HG03159 (cell line): ENCODE results near the gene ECSIT.

Source experiments
- ATAC-seq: cut with Tn5 transposase; IDR thresholded peaks from one replicate; pipeline ENCODE4 v1.9.1; 2021; ENCODE audit warnings: mild to moderate bottlenecking, moderate library complexity; ENCODE audit not compliant: unreplicated experiment

Gene ECSIT

GRCh38 chr19:11550265-11550664, 21.3 kb upstream of the ECSIT start:
- no peak for ATAC-seq

- ATAC-seq, result no peak
Measured at GRCh38 chr19:11549386-11549953, 20.5 kb upstream of the ECSIT start.

GRCh38 chr19:11547929-11548700, 19.2 kb upstream of the ECSIT start:
- ATAC-seq, result no peak

- no peak for ATAC-seq
Measured at GRCh38 chr19:11541238-11541637, 12.3 kb upstream of the ECSIT start.

DNA sequence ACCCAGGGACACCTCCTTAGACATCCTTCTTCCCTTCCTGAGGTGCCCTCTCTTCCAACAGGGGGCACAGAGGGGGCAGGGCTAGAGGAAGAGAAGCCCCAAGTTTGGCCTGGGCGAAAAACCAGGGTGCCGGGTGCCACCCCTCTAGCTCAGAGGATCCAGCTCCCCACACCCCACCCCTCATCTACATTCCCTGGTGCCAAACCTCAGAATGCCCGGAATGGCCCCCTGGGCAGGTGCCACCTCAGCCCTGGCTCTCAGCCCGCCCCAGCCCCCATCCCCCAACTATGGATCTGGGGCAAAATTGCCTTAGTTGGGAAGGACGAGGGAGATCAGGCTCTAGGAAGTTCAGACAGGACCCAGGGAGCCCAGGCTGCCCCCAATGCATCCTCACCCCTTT, 11.7 kb upstream of the ECSIT start:
- no peak for ATAC-seq

GRCh38 chr19:11539495-11540365, 10.8 kb upstream of the ECSIT start:
- ATAC-seq, result no peak

GRCh38 chr19:11538232-11539036, 9.5 kb upstream of the ECSIT start, which contains the start of gene CNN1:
TSS of gene CNN1 (plus strand) at chr19:11538851. CDS start at chr19:11538928, 77 bp downstream.
- ATAC-seq, result no peak

- ATAC-seq, result no peak
Measured at GRCh38 chr19:11535792-11536595, 7.1 kb upstream of the ECSIT start.

DNA sequence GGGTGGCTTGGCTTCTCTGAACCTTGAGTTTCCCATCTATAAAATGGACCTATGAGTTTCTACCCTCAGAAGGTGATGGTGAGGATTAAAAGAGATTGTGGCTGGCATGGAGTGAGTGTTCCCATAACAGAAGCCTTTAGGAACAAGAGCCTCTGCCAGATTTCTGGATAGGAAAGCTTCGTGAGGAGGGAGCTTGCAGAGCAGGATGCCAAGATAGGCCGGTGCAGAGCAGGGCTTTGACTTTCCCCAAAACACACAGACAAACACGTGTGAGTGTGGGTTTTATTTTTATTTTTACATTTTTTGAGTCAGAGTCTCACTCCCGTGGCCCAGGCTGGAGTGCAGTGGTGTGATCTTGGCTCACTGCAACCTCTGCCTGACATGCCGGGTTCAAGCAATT, 6.0 kb upstream of the ECSIT start:
- no peak for ATAC-seq

DNA sequence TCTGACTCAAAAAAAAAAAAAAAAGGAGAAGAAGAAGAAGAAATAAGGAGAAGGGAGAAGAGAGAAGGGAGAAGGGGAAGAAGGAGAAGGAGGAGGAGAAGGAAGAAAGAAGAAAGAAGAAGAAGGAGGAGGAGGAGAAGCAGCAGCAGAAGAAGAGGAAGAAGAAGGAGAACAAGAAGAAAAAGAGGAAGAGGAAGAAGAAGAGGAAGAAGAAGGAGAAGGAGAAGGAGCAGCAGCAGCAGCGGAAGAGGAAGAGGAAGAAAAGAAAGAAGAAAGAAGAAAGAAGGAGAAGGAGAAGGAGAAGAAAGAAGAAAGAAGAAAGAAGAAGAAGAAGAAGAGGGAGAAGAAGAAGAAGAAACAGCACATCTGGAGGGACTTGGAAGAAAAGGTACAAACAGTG, 5.6 kb upstream of the ECSIT start:
- no peak for ATAC-seq

GRCh38 chr19:11530432-11530831, 1.5 kb upstream of the ECSIT start:
- ATAC-seq, result no peak

- no peak for ATAC-seq
Measured at GRCh38 chr19:11519138-11519537, 9.8 kb downstream of the ECSIT start.

DNA sequence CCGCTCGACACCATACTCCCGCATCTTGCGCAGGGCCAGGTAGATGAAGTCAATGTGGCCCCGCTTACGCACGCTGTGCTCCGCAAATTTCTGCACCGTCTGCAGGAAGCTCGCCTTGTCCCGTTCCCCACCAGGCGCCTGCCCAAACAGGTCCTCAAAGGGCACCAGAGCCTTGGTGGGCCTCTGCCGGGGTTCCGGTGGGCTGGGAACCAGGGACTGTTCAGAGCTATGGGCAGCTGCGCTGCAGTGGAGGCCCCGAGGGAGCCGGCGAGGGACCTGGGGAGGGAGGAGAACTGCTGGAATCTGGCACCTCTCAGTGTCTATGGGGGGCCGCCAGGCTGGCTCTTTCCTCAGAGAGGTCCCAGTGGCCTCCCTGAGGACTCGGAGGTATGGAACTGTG, 15.0 kb downstream of the ECSIT start:
- ATAC-seq, result no peak

- no peak for ATAC-seq
Measured at GRCh38 chr19:11510444-11510843, 18.5 kb downstream of the ECSIT start.

DNA sequence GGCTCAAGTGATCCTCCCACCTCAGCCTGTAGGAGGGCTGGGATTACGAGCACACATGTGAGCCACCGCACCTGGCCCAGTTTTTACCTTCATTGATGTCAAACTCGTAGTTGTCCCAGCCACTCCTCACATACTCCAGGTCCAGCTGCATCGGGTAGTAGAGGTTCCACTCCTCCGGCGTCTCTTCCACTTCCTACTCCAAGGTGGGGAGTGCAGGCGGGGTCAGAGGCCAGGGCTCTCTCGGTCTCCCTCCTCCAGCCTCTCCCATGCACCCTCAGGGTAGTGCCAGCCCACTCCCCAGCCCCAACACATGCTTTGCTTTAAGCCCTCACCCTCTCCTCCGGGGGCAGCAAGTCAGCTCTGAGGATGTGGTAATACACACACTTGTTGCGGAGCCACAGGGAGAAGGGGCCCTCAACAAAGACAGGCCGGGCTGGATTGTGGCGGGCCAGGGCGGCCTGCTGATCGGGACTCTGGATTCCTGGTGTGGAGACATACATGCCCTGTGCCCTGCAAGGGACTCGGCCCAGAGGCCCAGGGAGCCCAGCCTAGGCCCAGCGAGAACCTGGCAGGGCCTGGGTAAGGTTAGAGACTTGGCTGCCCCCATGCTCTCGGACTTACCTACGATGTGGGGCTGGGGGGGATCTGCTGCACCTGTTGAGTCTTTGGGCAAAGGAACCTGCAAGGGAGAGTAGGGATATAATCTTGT, 21.4 kb downstream of the ECSIT start:
- no peak for ATAC-seq

GRCh38 chr19:11506967-11507366, 22.0 kb downstream of the ECSIT start:
- ATAC-seq, result no peak

DNA sequence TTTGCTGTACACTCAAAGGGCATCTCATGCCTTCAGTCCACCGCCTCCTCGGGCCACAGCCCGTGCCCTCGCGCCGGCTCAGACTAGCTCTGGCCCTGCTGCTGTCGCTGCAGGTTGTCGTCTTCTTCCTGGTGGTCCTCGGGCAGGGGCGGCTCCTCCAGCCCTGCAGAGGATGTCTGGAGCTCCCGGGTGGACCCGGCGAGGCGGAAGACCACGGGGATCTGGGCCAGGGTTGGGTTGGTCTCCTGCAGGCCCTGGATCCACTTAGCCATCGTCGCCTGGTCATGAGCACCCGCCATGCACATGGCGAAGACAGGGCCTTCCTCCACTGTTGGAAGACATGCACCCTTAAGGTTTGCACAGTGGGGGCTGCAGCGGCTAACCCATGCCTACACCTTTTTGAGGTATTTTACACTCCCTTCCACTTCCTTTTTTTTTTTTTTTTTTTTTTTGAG, 22.8 kb downstream of the ECSIT start:
- ATAC-seq, result peak; percentile 25

GRCh38 chr19:11505504-11506100, 23.3 kb downstream of the ECSIT start, which contains the start of gene ZNF653:
TSS of gene ZNF653 (minus strand) at chr19:11505839. CDS start at chr19:11505786, 53 bp downstream.
- peak; percentile 58 for ATAC-seq

GRCh38 chr19:11505032-11505503, 23.9 kb downstream of the ECSIT start:
- peak; percentile 81 for ATAC-seq
